RWPE2 (cell line): ENCODE data around the gene OPTC.

Experiments used
- ATAC-seq: fragments of 200-7000 bp; cut with Tn5 transposase; 3 replicates; pipeline ENCODE4 v1.9.1; 2021; ENCODE audit warnings: low read depth
- DNase-seq: peaks from one replicate; pipeline ENCODE4 v3.0.0-alpha.2; 2020; ENCODE audit warnings: low spot score
- H3K27ac ChIP-seq: fragments of 450-650 bp; 2 replicates; pipeline ENCODE4 v1.5.1; 2017; ENCODE audit warnings: mild to moderate bottlenecking; ENCODE audit not compliant: poor library complexity, severe bottlenecking
- H3K27me3 ChIP-seq: fragments of 250-450 bp; sonication (Bioruptor Pico); 2 replicates; pipeline ENCODE4 v1.5.1; 2021; ENCODE audit warnings: mild to moderate bottlenecking, moderate library complexity; ENCODE audit not compliant: insufficient read depth, poor library complexity, severe bottlenecking
- H3K36me3 ChIP-seq: fragments of 250-450 bp; sonication (Bioruptor Pico); 2 replicates; pipeline ENCODE4 v1.5.1; 2020; ENCODE audit warnings: low read depth, mild to moderate bottlenecking, moderate library complexity
- H3K4me1 ChIP-seq: fragments of 250-450 bp; sonication (Bioruptor Pico); 2 replicates; pipeline ENCODE4 v1.5.1; 2021; ENCODE audit warnings: mild to moderate bottlenecking, moderate library complexity; ENCODE audit not compliant: insufficient read depth, poor library complexity, severe bottlenecking
- H3K4me3 ChIP-seq: fragments of 250-450 bp; sonication (Bioruptor Pico); 2 replicates; pipeline ENCODE4 v1.5.1; 2021; ENCODE audit warnings: mild to moderate bottlenecking, moderate library complexity; ENCODE audit not compliant: severe bottlenecking
- H3K9me3 ChIP-seq: fragments of 250-450 bp; sonication (Bioruptor Pico); 2 replicates; pipeline ENCODE4 v1.5.1; 2021; ENCODE audit warnings: mild to moderate bottlenecking, moderate library complexity; ENCODE audit not compliant: severe bottlenecking
- CTCF ChIP-seq: fragments of 450-650 bp; IDR thresholded peaks from one replicate; pipeline ENCODE4 v1.5.1; 2017; ENCODE audit warnings: mild to moderate bottlenecking, moderate library complexity; ENCODE audit not compliant: poor library complexity, severe bottlenecking

OPTC gene

GRCh38 chr1:203459671-203460201 is 34.2 kb upstream of the OPTC start:
- Histone ChIP-seq H3K27me3 (no peaks in the 10 kb centered on the region), H3K36me3 (no peaks in the 10 kb centered on the region), H3K4me3 (no peak overlapping the region), H3K27ac (no peak overlapping the region), H3K4me1 (peaks cover 4% of the 10 kb centered on the region), H3K9me3 (no peaks in the 10 kb centered on the region)
- no peak for TF ChIP-seq CTCF
- DNase-seq (no peak), ATAC-seq (no peak)

- Histone ChIP-seq H3K4me3 (no peak overlapping the region), H3K36me3 (no peaks in the 10 kb centered on the region), H3K27me3 (no peaks in the 10 kb centered on the region), H3K4me1 (peaks cover 4% of the 10 kb centered on the region), H3K9me3 (no peaks in the 10 kb centered on the region), H3K27ac (no peak overlapping the region)
- ATAC-seq (no peak), DNase-seq (no peak)
- no peak for TF ChIP-seq CTCF
These were observed 32.2 kb upstream of the OPTC start for GRCh38 chr1:203461717-203462116.

GRCh38 chr1:203462143-203462542 is 31.8 kb upstream of the OPTC start:
- DNase-seq: no peak
- Histone ChIP-seq H3K4me1 (peaks cover 4% of the 10 kb centered on the region), H3K9me3 (no peaks in the 10 kb centered on the region), H3K27me3 (no peaks in the 10 kb centered on the region), H3K36me3 (no peaks in the 10 kb centered on the region), H3K4me3 (no peak overlapping the region), H3K27ac (no peak overlapping the region)
- ATAC-seq: no peak
- TF ChIP-seq CTCF: no peak

- Histone ChIP-seq H3K9me3 (no peaks in the 10 kb centered on the region), H3K27ac (no peak overlapping the region), H3K27me3 (no peaks in the 10 kb centered on the region), H3K4me1 (peaks cover 4% of the 10 kb centered on the region), H3K36me3 (no peaks in the 10 kb centered on the region), H3K4me3 (no peak overlapping the region)
- ATAC-seq: peak; percentile 75
- DNase-seq: no peak
- TF ChIP-seq CTCF: no peak
These were observed 31.1 kb upstream of the OPTC start for GRCh38 chr1:203462878-203463277.

GRCh38 chr1:203463469-203464062 is 30.4 kb upstream of the OPTC start:
- Histone ChIP-seq H3K9me3 (no peaks in the 10 kb centered on the region), H3K4me3 (no peak overlapping the region), H3K36me3 (no peaks in the 10 kb centered on the region), H3K27ac (no peak overlapping the region), H3K27me3 (no peaks in the 10 kb centered on the region), H3K4me1 (peaks cover 4% of the 10 kb centered on the region)
- ATAC-seq (peak; percentile 17; the same call in 1 of the 3 replicates), DNase-seq (no peak)
- TF ChIP-seq CTCF: peak; percentile 27
